K562 (cell line): Measurements from ENCODE around the gene LAG3. TPM values are rescaled to one million over a fixed set of nuclear protein-coding genes. Genes with fewer than 3 reads are reported as not detected.

ENCODE experiments used
- AFF1 ChIP-seq, 2 experiments: fragments of 450-650 bp; IDR thresholded peaks; 2 replicates each; pipeline ENCODE4 v1.6.1; 2018; ENCODE audit warnings: mild to moderate bottlenecking in 2 of 2, low read depth in 1 of 2; ENCODE audit not compliant: partially characterized antibody in 2 of 2
- CHD2 ChIP-seq: IDR thresholded peaks from 2 replicates; pipeline ENCODE4 v1.6.1; 2011; ENCODE audit warnings: low read depth, low read length
- ETV5 ChIP-seq: sonication (generic); formaldehyde crosslinking; IDR thresholded peaks from 2 replicates; pipeline ENCODE4 v1.4.0; 2020; ENCODE audit warnings: low read depth, mild to moderate bottlenecking, missing genetic modification reagents
- ILF3 ChIP-seq: fragments of 450-650 bp; IDR thresholded peaks from 2 replicates; pipeline ENCODE4 v1.6.1; 2018; ENCODE audit warnings: antibody characterized with exemption, mild to moderate bottlenecking, moderate library complexity, borderline replicate concordance
- MXD1 ChIP-seq: fragments of 250-450 bp; sonication (Bioruptor Pico); IDR thresholded peaks from 2 replicates; pipeline ENCODE4 v1.8.0; 2021; ENCODE audit warnings: borderline replicate concordance, mild to moderate bottlenecking, moderate library complexity; ENCODE audit not compliant: poor library complexity, severe bottlenecking
- NFXL1 ChIP-seq: fragments of 450-650 bp; formaldehyde crosslinking; IDR thresholded peaks from 2 replicates; pipeline ENCODE4 v1.4.0; 2021; ENCODE audit warnings: mild to moderate bottlenecking
- NR0B1 ChIP-seq: fragments of 450-650 bp; IDR thresholded peaks from one replicate; pipeline ENCODE4 v1.6.1; 2018; ENCODE audit warnings: mild to moderate bottlenecking, moderate library complexity; ENCODE audit not compliant: partially characterized antibody
- NR2C1 ChIP-seq, 2 experiments: fragments of 450-650 bp; IDR thresholded peaks; 2 replicates each; pipeline ENCODE4 v1.6.1; 2017; ENCODE audit warnings: mild to moderate bottlenecking in 2 of 2, antibody characterized with exemption in 1 of 2, inconsistent platforms in 1 of 2, missing compliant biosample characterization in 1 of 2, missing genetic modification characterization in 1 of 2
- REST ChIP-seq, 2 experiments: fragments of 450-650 bp; formaldehyde crosslinking in 1 of 2; IDR thresholded peaks; 2 replicates each; pipeline versions ENCODE4 v1.4.0 to v1.6.1; 2014 to 2020; ENCODE audit warnings: mild to moderate bottlenecking in 2 of 2, borderline replicate concordance in 1 of 2, low read depth in 1 of 2
- TCF3 ChIP-seq: sonication (generic); formaldehyde crosslinking; IDR thresholded peaks from 2 replicates; pipeline ENCODE4 v1.4.0; 2020; ENCODE audit warnings: mild to moderate bottlenecking, missing genetic modification reagents
- ZNF197 ChIP-seq: fragments of 200-800 bp; sonication (Bioruptor generic); IDR thresholded peaks from 2 replicates; pipeline ENCODE4 v1.6.1; 2016; ENCODE audit warnings: low read depth, missing genetic modification characterization, missing compliant biosample characterization
- ZNF583 ChIP-seq: fragments of 250-450 bp; sonication (Bioruptor Pico); IDR thresholded peaks from 2 replicates; pipeline ENCODE4 v1.4.0; 2020
- polyA plus RNA-seq, 8 experiments: library from polyadenylated mRNA; depleted of rRNA in 4 of 8; stranded (reverse) in 5 of 8; unstranded in 3 of 8; fragments of >200 nt; fragmentation: Nextera tagmentation in 2 of 8; fragmentation: Illumina TruSeq in 1 of 8; extraction: Ambion mirVana in 2 of 8; extraction: Trizol in 1 of 8; gene quantifications; 2 replicates each; pipeline versions ENCODE4 v1.2.1 to v1.2.3, GENCODE V29; 2011 to 2014; ENCODE audit warnings: inconsistent platforms in 1 of 8, missing spikeins in 1 of 8
- total RNA-seq, 7 experiments: library from RNA; depleted of rRNA in 6 of 7; stranded (reverse); fragments of >200 nt in 6 of 7; fragmentation: Illumina TruSeq in 2 of 7; extraction: Trizol in 2 of 7; gene quantifications; 2 replicates each; pipeline versions ENCODE4 v1.2.1 to v1.2.3, GENCODE V29; 2011 to 2021; ENCODE audit warnings: low replicate concordance in 1 of 7

LAG3 gene
- total and polyA plus RNA-seq, 9 of the 15 experiments (the other 6 are each of a cell fraction or from before 2014, with no cell fraction given) = 0.07 to 0.66 (median 0.09) TPM; not detected in 1

- TF ChIP-seq REST (IDR thresholded peaks at IDR 0.05; ENCODE audit: borderline replicate concordance) = peak; percentile 16; the same call in 1 of the 2 replicates
- no peak for TF ChIP-seq REST (CRISPR knock-in tag; IDR thresholded peaks at IDR 0.05; ENCODE audit: low read depth)
- TF ChIP-seq ILF3 = no peak
- no peak for TF ChIP-seq NR0B1
- TF ChIP-seq TCF3 (CRISPR knock-in tag) = no peak
- no peak for TF ChIP-seq MXD1 (CRISPR knock-in tag)
- no peak for TF ChIP-seq ZNF197 (CRISPR knock-in tag)
- TF ChIP-seq AFF1 (IDR thresholded peaks at IDR 0.05; ENCODE audit: low read depth in 1 of 2, partially characterized antibody in 2 of 2) = no peak
- TF ChIP-seq NR2C1 (IDR thresholded peaks at IDR 0.05) = no peak
- TF ChIP-seq NR2C1 (tag; IDR thresholded peaks at IDR 0.05) = no peak
- TF ChIP-seq ETV5 = peak; percentile 32; the same call in 1 of the 2 replicates
- no peak for TF ChIP-seq ZNF583 (CRISPR knock-in tag)
- no peak for TF ChIP-seq CHD2
- TF ChIP-seq NFXL1 = no peak
These were observed 5.5 kb upstream of the LAG3 start (continued) for GRCh38 chr12:6766651-6767349.
